ENCODE data around the gene MRPS16. TPM values are rescaled to one million over a fixed set of nuclear protein-coding genes. Genes with fewer than 3 reads are reported as not detected.
A peak's percentile ranks its signal among the peaks of the same experiment; 100 is the strongest.
"Not testable (repeated sequence)": the region's sequence is repeated elsewhere in the genome, so short reads cannot be mapped to it uniquely, and the experiment has no call there.

The MRPS16 gene
- total RNA-seq, 1 donor from 2014 or later, result 106 TPM

GRCh38 chr10:73261362-73261995, 9.0 kb upstream of the MRPS16 start:
- Mint-ChIP-seq H3K36me3 (ENCODE audit: low read depth) (peaks cover 2% of the 10 kb centered on the region), H3K9me3 (peaks cover 3% of the 10 kb centered on the region), H3K4me3 (no peak overlapping the region), H3K27ac (ENCODE audit: unreplicated experiment) (no peak overlapping the region), H3K4me1 (no peaks in the 10 kb centered on the region), H3K27me3 (ENCODE audit: low read depth) (peaks cover 7% of the 10 kb centered on the region)
- no peak for TF ChIP-seq CTCF (conservative IDR thresholded peaks at IDR 0.05)
- DNase-seq (ENCODE audit: low read depth, low spot score), result no peak

GRCh38 chr10:73258612-73259011, 6.2 kb upstream of the MRPS16 start:
- DNase-seq (ENCODE audit: low read depth, low spot score); H3K27ac Mint-ChIP-seq (ENCODE audit: unreplicated experiment); H3K36me3 Mint-ChIP-seq (ENCODE audit: low read depth); H3K4me3 Mint-ChIP-seq; H3K27me3 Mint-ChIP-seq (ENCODE audit: low read depth); H3K9me3 Mint-ChIP-seq; H3K4me1 Mint-ChIP-seq: not testable (repeated sequence)

- no peaks in the 10 kb centered on the region for H3K27me3 Mint-ChIP-seq (ENCODE audit: low read depth)
- H3K4me1 Mint-ChIP-seq, result peaks cover 38% of the 10 kb centered on the region
- no peak for DNase-seq (ENCODE audit: low read depth, low spot score)
- TF ChIP-seq CTCF (conservative IDR thresholded peaks at IDR 0.05), result peak; percentile 11
- no peaks in the 10 kb centered on the region for H3K9me3 Mint-ChIP-seq
- H3K4me3 Mint-ChIP-seq, result peak overlapping the region; percentile 99
- peak overlapping the region; percentile 97 for H3K27ac Mint-ChIP-seq (ENCODE audit: unreplicated experiment)
- peaks cover 3% of the 10 kb centered on the region for H3K36me3 Mint-ChIP-seq (ENCODE audit: low read depth)
These were observed 746 bp upstream of the MRPS16 start for GRCh38 chr10:73253225-73253555.

GRCh38 chr10:73251683-73252444, 580 bp downstream of the MRPS16 start:
- Mint-ChIP-seq H3K27me3 (ENCODE audit: low read depth) (no peaks in the 10 kb centered on the region), H3K36me3 (ENCODE audit: low read depth) (peaks cover 3% of the 10 kb centered on the region), H3K27ac (ENCODE audit: unreplicated experiment) (peak overlapping the region; percentile 97), H3K4me1 (peaks cover 49% of the 10 kb centered on the region), H3K4me3 (peak overlapping the region; percentile 99), H3K9me3 (no peaks in the 10 kb centered on the region)
- no peak for DNase-seq (ENCODE audit: low read depth, low spot score)
- no peak for TF ChIP-seq CTCF (conservative IDR thresholded peaks at IDR 0.05)

GRCh38 chr10:73248259-73248724, 4.2 kb downstream of the MRPS16 start:
- Mint-ChIP-seq H3K36me3 (ENCODE audit: low read depth) (peaks cover 14% of the 10 kb centered on the region), H3K27me3 (ENCODE audit: low read depth) (no peaks in the 10 kb centered on the region), H3K4me1 (peaks cover 69% of the 10 kb centered on the region), H3K27ac (ENCODE audit: unreplicated experiment) (peak overlapping the region; percentile 31), H3K9me3 (no peaks in the 10 kb centered on the region), H3K4me3 (peak overlapping the region; percentile 98)
- no peak for DNase-seq (ENCODE audit: low read depth, low spot score)
- no peak for TF ChIP-seq CTCF (conservative IDR thresholded peaks at IDR 0.05)

Data from neural crest cell (in vitro differentiated cells).